ENCODE measurements around the gene ZNF581.

DNA sequence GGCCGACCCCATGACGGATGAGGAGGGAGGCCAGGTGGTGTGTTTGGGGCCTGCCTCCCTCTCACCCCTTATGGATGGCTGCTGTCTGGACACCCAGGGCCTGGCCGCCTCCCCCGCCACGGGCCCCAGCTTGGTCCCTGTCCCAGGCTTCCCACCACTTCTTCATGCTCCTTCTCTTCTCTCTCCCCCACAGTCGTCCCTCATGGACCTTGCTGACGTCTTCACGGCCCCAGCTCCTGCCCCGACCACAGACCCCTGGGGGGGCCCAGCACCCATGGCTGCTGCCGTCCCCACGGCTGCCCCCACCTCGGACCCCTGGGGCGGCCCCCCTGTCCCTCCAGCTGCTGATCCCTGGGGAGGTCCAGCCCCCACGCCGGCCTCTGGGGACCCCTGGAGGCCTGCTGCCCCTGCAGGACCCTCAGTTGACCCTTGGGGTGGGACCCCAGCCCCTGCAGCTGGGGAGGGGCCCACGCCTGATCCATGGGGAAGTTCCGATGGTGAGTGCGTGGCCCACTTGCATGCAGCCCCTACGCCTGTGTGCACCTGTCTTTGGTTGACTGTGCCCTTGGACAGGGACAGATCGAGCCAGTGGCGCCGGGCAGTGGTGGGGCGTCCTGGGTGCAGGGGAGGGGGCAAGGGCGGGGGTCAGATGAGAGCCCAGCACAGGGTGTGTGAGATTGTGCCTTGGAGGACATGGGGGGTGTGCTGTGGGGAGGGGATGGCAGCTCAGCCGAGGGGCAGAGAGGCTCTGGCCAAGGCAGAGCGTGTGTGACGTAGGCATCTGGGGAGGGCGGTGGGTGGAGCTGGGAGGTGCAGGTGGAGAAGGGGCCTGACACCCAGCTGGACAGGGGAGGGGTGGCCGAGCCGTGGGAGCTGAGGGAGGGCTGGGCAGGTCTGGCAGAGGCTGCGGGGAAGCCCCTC is 48.4 kb downstream of the ZNF581 start:
- TF ChIP-seq POLR2A (IDR thresholded peaks at IDR 0.05), result no peak
- TF ChIP-seq, protein P1, sequence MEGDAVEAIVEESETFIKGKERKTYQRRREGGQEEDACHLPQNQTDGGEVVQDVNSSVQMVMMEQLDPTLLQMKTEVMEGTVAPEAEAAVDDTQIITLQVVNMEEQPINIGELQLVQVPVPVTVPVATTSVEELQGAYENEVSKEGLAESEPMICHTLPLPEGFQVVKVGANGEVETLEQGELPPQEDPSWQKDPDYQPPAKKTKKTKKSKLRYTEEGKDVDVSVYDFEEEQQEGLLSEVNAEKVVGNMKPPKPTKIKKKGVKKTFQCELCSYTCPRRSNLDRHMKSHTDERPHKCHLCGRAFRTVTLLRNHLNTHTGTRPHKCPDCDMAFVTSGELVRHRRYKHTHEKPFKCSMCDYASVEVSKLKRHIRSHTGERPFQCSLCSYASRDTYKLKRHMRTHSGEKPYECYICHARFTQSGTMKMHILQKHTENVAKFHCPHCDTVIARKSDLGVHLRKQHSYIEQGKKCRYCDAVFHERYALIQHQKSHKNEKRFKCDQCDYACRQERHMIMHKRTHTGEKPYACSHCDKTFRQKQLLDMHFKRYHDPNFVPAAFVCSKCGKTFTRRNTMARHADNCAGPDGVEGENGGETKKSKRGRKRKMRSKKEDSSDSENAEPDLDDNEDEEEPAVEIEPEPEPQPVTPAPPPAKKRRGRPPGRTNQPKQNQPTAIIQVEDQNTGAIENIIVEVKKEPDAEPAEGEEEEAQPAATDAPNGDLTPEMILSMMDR (IDR thresholded peaks at IDR 0.05), result no peak

Data from thyroid gland (tissue), 4 donors.